Stimulated activated CD4-positive, alpha-beta T cell treated with anti-CD3 and anti-CD28 coated beads, Interleukin-15, amount 100 ng/mL, for 24 hours (primary cell): ENCODE measurements around the gene RANGRF.
A peak's percentile ranks its signal among the peaks of the same experiment; 100 is the strongest.

ENCODE experiments used
- DNase-seq: peaks from one replicate; pipeline ENCODE4 v3.0.0-alpha.2; 2020

The RANGRF gene

GRCh38 chr17:8315764-8316217 is 27.3 kb downstream of the RANGRF start:
- no peak for DNase-seq

- DNase-seq, result no peak
These were observed 29.8 kb downstream of the RANGRF start for GRCh38 chr17:8318010-8318935.

- DNase-seq, result no peak
These were observed 31.8 kb downstream of the RANGRF start for GRCh38 chr17:8320262-8320661.

GRCh38 chr17:8320990-8321389 is 32.5 kb downstream of the RANGRF start:
- no peak for DNase-seq

GRCh38 chr17:8322061-8322460 is 33.6 kb downstream of the RANGRF start:
- no peak for DNase-seq

- DNase-seq, result no peak
These were observed 35.7 kb downstream of the RANGRF start for GRCh38 chr17:8324132-8324531.

- no peak for DNase-seq
These were observed 36.5 kb downstream of the RANGRF start for GRCh38 chr17:8324923-8325322.

GRCh38 chr17:8326511-8327302 is 38.2 kb downstream of the RANGRF start:
- peak; percentile 51 for DNase-seq

- no peak for DNase-seq
These were observed 38.8 kb downstream of the RANGRF start for GRCh38 chr17:8327303-8327649.

- no peak for DNase-seq
These were observed 43.7 kb downstream of the RANGRF start for GRCh38 chr17:8332128-8332527.

GRCh38 chr17:8332688-8333087 is 44.2 kb downstream of the RANGRF start:
- DNase-seq, result no peak

GRCh38 chr17:8333281-8333680 is 44.8 kb downstream of the RANGRF start:
- no peak for DNase-seq

- peak; percentile 14 for DNase-seq
These were observed 49.6 kb downstream of the RANGRF start for GRCh38 chr17:8337802-8338752.

GRCh38 chr17:8338753-8339140 is 50.3 kb downstream of the RANGRF start:
- no peak for DNase-seq

GRCh38 chr17:8339540-8339939 is 51.1 kb downstream of the RANGRF start, which contains the start of gene ODF4:
Gene ODF4, plus strand, starts transcription at chr17:8339840. Its CDS starts 212 bp downstream, at chr17:8340052.
- no peak for DNase-seq
